ENCODE data around the gene SPATA12.

- TF ChIP-seq EZH2 (IDR thresholded peaks at IDR 0.05; ENCODE audit: borderline replicate concordance, low read length) = no peak
- no peak for TF ChIP-seq CTCF (conservative IDR thresholded peaks at IDR 0.05 in 1 of 2, IDR thresholded peaks at IDR 0.05 in 1 of 2; ENCODE audit: extremely low read depth in 1 of 2, insufficient read depth in 1 of 2, low read depth in 1 of 2, low read length in 2 of 2)
These were observed 22.0 kb downstream of the SPATA12 start for GRCh38 chr3:57082481-57082880.

Measured in mammary epithelial cell (primary cell).